IMR-90 (cell line): Measurements from ENCODE around the gene KCNS1. TPM values are rescaled to one million over a fixed set of nuclear protein-coding genes. Genes with fewer than 3 reads are reported as not detected.

Experiments
- ATAC-seq: fragments of 200-7000 bp; cut with Tn5 transposase; 2 replicates; pipeline ENCODE4 v1.9.1; 2020; ENCODE audit warnings: low read depth, mild to moderate bottlenecking, moderate library complexity
- BruUV-seq: library from RNA; stranded (reverse); fragments of 400-500 nt; replicated peaks from 2 replicates; lab custom pipeline; 2021; lab: Mats Ljungman, UMichigan
- CTCF ChIA-PET: fragments of 300-600 bp; formaldehyde crosslinking; extraction: SDS; loops from one replicate; lab custom pipeline; 2021; ENCODE audit warnings: antibody characterized with exemption; lab: Yijun Ruan, JAX
- POLR2A ChIA-PET: fragments of 300-600 bp; sonication (Branson Sonifier 250); formaldehyde crosslinking; loops from one replicate; lab custom pipeline; 2022; ENCODE audit warnings: antibody characterized with exemption; ENCODE audit not compliant: unreplicated experiment; lab: Charles Lee
- DNase-seq: peaks from one replicate; pipeline ENCODE4 v3.0.0; 2013
- H2AFZ ChIP-seq: replicated peaks from 2 replicates; pipeline ENCODE3; 2013; ENCODE audit warnings: low read length, mild to moderate bottlenecking; ENCODE audit not compliant: poor library complexity
- H2AK5ac ChIP-seq: 2 replicates; pipeline ENCODE4 v1.6.1; 2013; ENCODE audit warnings: low read depth, low read length, inconsistent platforms
- H2AK9ac ChIP-seq: replicated peaks from 2 replicates; pipeline ENCODE3; 2013; ENCODE audit warnings: mild to moderate bottlenecking, low read depth, low read length, moderate library complexity; ENCODE audit not compliant: poor library complexity
- H2BK120ac ChIP-seq: 2 replicates; pipeline ENCODE4 v1.6.1; 2013; ENCODE audit warnings: low read depth, low read length, inconsistent platforms
- H2BK15ac ChIP-seq: 3 replicates; pipeline ENCODE4 v1.6.1; 2013; ENCODE audit warnings: low read depth, low read length, inconsistent platforms
- H2BK20ac ChIP-seq: 2 replicates; pipeline ENCODE4 v1.6.1; 2013; ENCODE audit warnings: low read depth, mild to moderate bottlenecking, inconsistent platforms, low read length, moderate library complexity
- H2BK5ac ChIP-seq: 2 replicates; pipeline ENCODE4 v1.6.1; 2013; ENCODE audit warnings: mild to moderate bottlenecking, low read depth, low read length, inconsistent platforms; ENCODE audit not compliant: poor library complexity, severe bottlenecking
- H3K14ac ChIP-seq: replicated peaks from 2 replicates; pipeline ENCODE4 v1.6.1; 2013; ENCODE audit warnings: low read depth, low read length, inconsistent platforms
- H3K18ac ChIP-seq: 2 replicates; pipeline ENCODE4 v1.6.1; 2013; ENCODE audit warnings: low read depth, low read length, control low read depth
- H3K23ac ChIP-seq: 2 replicates; pipeline ENCODE4 v1.6.1; 2013; ENCODE audit warnings: low read depth, low read length, inconsistent platforms
- H3K27ac ChIP-seq: 2 replicates; pipeline ENCODE4 v1.5.1; 2013; ENCODE audit warnings: mild to moderate bottlenecking, control low read depth, low read length; ENCODE audit not compliant: insufficient read depth
- H3K27me3 ChIP-seq: 2 replicates; pipeline ENCODE4 v1.6.1; 2013; ENCODE audit warnings: low read length; ENCODE audit not compliant: control insufficient read depth, insufficient read depth
- H3K36me3 ChIP-seq: 2 replicates; pipeline ENCODE4 v1.6.1; 2013; ENCODE audit warnings: low read length, mixed read lengths; ENCODE audit not compliant: control insufficient read depth, insufficient read depth
- H3K4ac ChIP-seq: 2 replicates; pipeline ENCODE4 v1.6.1; 2013; ENCODE audit warnings: low read depth, low read length, inconsistent platforms
- H3K4me1 ChIP-seq: 2 replicates; pipeline ENCODE4 v1.6.1; 2013; ENCODE audit warnings: low read length, mixed read lengths; ENCODE audit not compliant: control insufficient read depth, insufficient read depth
- H3K4me2 ChIP-seq: 2 replicates; pipeline ENCODE4 v1.6.1; 2013; ENCODE audit warnings: low read depth, mild to moderate bottlenecking, control low read depth, low read length, moderate library complexity
- H3K4me3 ChIP-seq: 2 replicates; pipeline ENCODE4 v1.5.1; 2013; ENCODE audit warnings: low read depth, mild to moderate bottlenecking, control low read depth, low read length, moderate library complexity; ENCODE audit not compliant: insufficient read depth
- H3K56ac ChIP-seq: 2 replicates; pipeline ENCODE4 v1.6.1; 2013; ENCODE audit warnings: low read length, inconsistent platforms; ENCODE audit not compliant: insufficient read depth; ENCODE audit errors: extremely low read depth
- H3K79me1 ChIP-seq, 2 experiments: 2 replicates each; pipeline ENCODE4 v1.6.1; 2013; ENCODE audit warnings: low read length in 2 of 2, inconsistent platforms in 1 of 2, low read depth in 1 of 2
- H3K9ac ChIP-seq: 2 replicates; pipeline ENCODE4 v1.6.1; 2013; ENCODE audit warnings: low read depth, low read length, control low read depth
- H3K9me1 ChIP-seq: 2 replicates; pipeline ENCODE4 v1.6.1; 2013; ENCODE audit warnings: low read length, inconsistent platforms; ENCODE audit not compliant: insufficient read depth
- H3K9me3 ChIP-seq: 2 replicates; pipeline ENCODE4 v1.6.1; 2013; ENCODE audit warnings: low read length; ENCODE audit not compliant: control insufficient read depth, insufficient read depth
- H4K20me1 ChIP-seq: 2 replicates; pipeline ENCODE4 v1.6.1; 2013; ENCODE audit warnings: low read length, inconsistent platforms; ENCODE audit not compliant: insufficient read depth
- H4K5ac ChIP-seq: 2 replicates; pipeline ENCODE4 v1.6.1; 2013; ENCODE audit warnings: mild to moderate bottlenecking, low read depth, low read length, control low read depth
- H4K8ac ChIP-seq, 2 experiments: 2 replicates each; pipeline ENCODE4 v1.6.1; 2013; ENCODE audit warnings: low read depth in 2 of 2, low read length in 2 of 2, control low read depth in 1 of 2, inconsistent platforms in 1 of 2
- H4K91ac ChIP-seq: 2 replicates; pipeline ENCODE4 v1.6.1; 2013; ENCODE audit warnings: low read depth, low read length, inconsistent platforms; ENCODE audit not compliant: insufficient read depth
- BHLHE40 ChIP-seq: fragments of 150-350 bp; IDR thresholded peaks from 2 replicates; pipeline ENCODE4 v1.6.1; 2016; ENCODE audit warnings: mild to moderate bottlenecking, low read depth, low read length
- CEBPB ChIP-seq: IDR thresholded peaks from 2 replicates; pipeline ENCODE4 v1.6.1; 2012; ENCODE audit warnings: low read depth, low read length, improper control_type of control experiment
- CHD1 ChIP-seq: IDR thresholded peaks from 2 replicates; pipeline ENCODE4 v1.6.1; 2012; ENCODE audit warnings: low read depth, low read length, improper control_type of control experiment
- CTCF ChIP-seq: conservative IDR thresholded peaks from 2 replicates; pipeline ENCODE4 v1.5.1; 2012; ENCODE audit warnings: mild to moderate bottlenecking, low read depth, low read length, improper control_type of control experiment
- ELK1 ChIP-seq: fragments of 150-350 bp; IDR thresholded peaks from 2 replicates; pipeline ENCODE4 v1.6.1; 2016; ENCODE audit warnings: low read depth, mild to moderate bottlenecking, low read length, moderate library complexity, borderline replicate concordance
- FOS ChIP-seq: fragments of 150-350 bp; IDR thresholded peaks from 2 replicates; pipeline ENCODE4 v1.6.1; 2016; ENCODE audit warnings: low read depth, low read length
- MAFK ChIP-seq: IDR thresholded peaks from 2 replicates; pipeline ENCODE4 v1.6.1; 2012; ENCODE audit warnings: low read depth, low read length, improper control_type of control experiment
- MAZ ChIP-seq: IDR thresholded peaks from 2 replicates; pipeline ENCODE4 v1.6.1; 2012; ENCODE audit warnings: low read depth, mild to moderate bottlenecking, low read length, improper control_type of control experiment, moderate library complexity, borderline replicate concordance
- MXI1 ChIP-seq: IDR thresholded peaks from 2 replicates; pipeline ENCODE4 v1.6.1; 2012; ENCODE audit warnings: low read depth, mild to moderate bottlenecking, low read length, moderate library complexity, borderline replicate concordance
- NFE2L2 ChIP-seq: fragments of 150-350 bp; IDR thresholded peaks from 2 replicates; pipeline ENCODE4 v1.6.1; 2016; ENCODE audit warnings: low read depth, mild to moderate bottlenecking, low read length
- POLR2A ChIP-seq: IDR thresholded peaks from 2 replicates; pipeline ENCODE4 v1.6.1; 2012; ENCODE audit warnings: mild to moderate bottlenecking, low read depth, low read length
- RAD21 ChIP-seq: IDR thresholded peaks from 2 replicates; pipeline ENCODE4 v1.6.1; 2012; ENCODE audit warnings: low read length, improper control_type of control experiment
- RCOR1 ChIP-seq: IDR thresholded peaks from 2 replicates; pipeline ENCODE4 v1.6.1; 2012; ENCODE audit warnings: mild to moderate bottlenecking, low read length, improper control_type of control experiment; ENCODE audit not compliant: insufficient replicate concordance
- RFX5 ChIP-seq: IDR thresholded peaks from 2 replicates; pipeline ENCODE4 v1.8.0; 2012; ENCODE audit warnings: low read depth, mild to moderate bottlenecking, low read length, moderate library complexity
- SMC3 ChIP-seq: fragments of 150-350 bp; IDR thresholded peaks from 2 replicates; pipeline ENCODE4 v1.6.1; 2016; ENCODE audit warnings: low read depth, mild to moderate bottlenecking, antibody characterized with exemption, low read length, moderate library complexity
- USF2 ChIP-seq: fragments of 150-350 bp; IDR thresholded peaks from 2 replicates; pipeline ENCODE4 v1.6.1; 2017; ENCODE audit warnings: mild to moderate bottlenecking, antibody characterized with exemption, low read length, low read depth
- WGBS, 2 experiments: methylation state at CpG; one replicate each; pipeline versions ENCODE4 v1.1.5 to v1.1.7; 2013; ENCODE audit warnings: missing lambda C conversion rate in 2 of 2; ENCODE audit not compliant: insufficient read length in 1 of 2; ENCODE audit errors: extremely low coverage in 2 of 2; 5-methylcytosine and 5-hydroxymethylcytosine counted together
- dilution Hi-C: fragments of 300-500 bp; cut with HindIII; formaldehyde crosslinking; loops from one replicate; pipeline ENCODE4 v1.14.3; 2018; ENCODE audit warnings: low sequenced_read_pairs; ENCODE audit not compliant: unreplicated experiment
- in situ Hi-C: fragments of 300-500 bp; cut with MboI; formaldehyde crosslinking; loops from 3 replicates; pipeline ENCODE4 v1.14.3; 2019; ENCODE audit warnings: low sequenced_read_pairs, inconsistent platforms, mixed read lengths
- intact Hi-C: fragments of 100-400 bp; cut with micrococcal nuclease; formaldehyde crosslinking; loops from 2 replicates; pipeline ENCODE4 v1.10.0; 2022
- polyA plus RNA-seq, 3 experiments: library from polyadenylated mRNA; depleted of rRNA; stranded (reverse); fragments of >200 nt; gene quantifications; 2 replicates each; pipeline ENCODE4 v1.2.3, GENCODE V29; 2012; ENCODE audit warnings: low replicate concordance in 1 of 3
- total RNA-seq: library from RNA; depleted of rRNA; stranded (reverse); fragments of >200 nt; gene quantifications from 2 replicates; pipeline ENCODE4 v1.2.3, GENCODE V29; 2012

Gene KCNS1
- total and polyA plus RNA-seq, 2 of the 4 experiments (the other 2 are of a cell fraction), result 0.54 to 0.62 TPM

GRCh38 chr20:45092898-45093297 is 8.0 kb downstream of the KCNS1 start:
- WGBS, 2 experiments, result no CpG with 5 or more reads among the region's 7 CpGs
- Histone ChIP-seq H3K4ac (no peak overlapping the region), H2AK9ac (no peak overlapping the region), H3K27me3 (peaks cover 10% of the 10 kb centered on the region), H3K18ac (no peak overlapping the region), H3K9me1 (no peaks in the 10 kb centered on the region; the same call in 1 of the 2 replicates), H4K20me1 (no peaks in the 10 kb centered on the region), H4K91ac (no peak overlapping the region; the same call in 1 of the 2 replicates), H2AK5ac (no peak overlapping the region), H3K4me3 (no peak overlapping the region), H3K27ac (no peak overlapping the region), H3K56ac (no peak overlapping the region), H3K14ac (no peak overlapping the region), H3K9me3 (0 out of 2 replicates have a peak, but pooled peaks cover 1% of the 10 kb centered on the region), H3K23ac (no peak overlapping the region), H2BK120ac (no peak overlapping the region), H2BK15ac (no peak overlapping the region; the same call in 2 of the 3 replicates), H2AFZ (no peak overlapping the region), H2BK20ac (no peak overlapping the region), H3K36me3 (no peaks in the 10 kb centered on the region), H3K79me1 (no peaks in the 10 kb centered on the region), H3K4me1 (peaks cover 8% of the 10 kb centered on the region; the same call in 1 of the 2 replicates), H3K4me2 (no peak overlapping the region), H4K5ac (no peak overlapping the region), H2BK5ac (no peak overlapping the region), H4K8ac (no peak overlapping the region), H3K9ac (no peak overlapping the region)
- no peak for ATAC-seq
- CTCF ChIA-PET, result interaction anchor here (0.7 kb wide), 1 partner anchor 73 kb away, joined by 3 read pairs; no protein-coding TSS in a partner anchor
- in situ Hi-C loops (no loop called here), dilution Hi-C loops (no loop called here), intact Hi-C loops (loop anchor here (10.0 kb wide), 1 partner anchor 682 kb away; no protein-coding TSS in a partner anchor)
- TF ChIP-seq MAFK, result no peak
- no peak for TF ChIP-seq BHLHE40
- no peak for TF ChIP-seq CHD1
- TF ChIP-seq MXI1, result no peak
- no peak for TF ChIP-seq CTCF
- no peak for TF ChIP-seq MAZ
- TF ChIP-seq POLR2A, result no peak
- TF ChIP-seq NFE2L2, result no peak
- TF ChIP-seq USF2, result no peak
- TF ChIP-seq CEBPB, result no peak
- TF ChIP-seq RAD21, result no peak
- no peak for TF ChIP-seq SMC3
- no peak for TF ChIP-seq RCOR1
- no peak for TF ChIP-seq FOS
- no peak for TF ChIP-seq RFX5
- TF ChIP-seq ELK1, result no peak
- POLR2A ChIA-PET, result no interaction called here
- BruUV-seq, result no TSS peak
- no peak for DNase-seq
